ENCODE measurements around the gene PGPEP1.

DNA sequence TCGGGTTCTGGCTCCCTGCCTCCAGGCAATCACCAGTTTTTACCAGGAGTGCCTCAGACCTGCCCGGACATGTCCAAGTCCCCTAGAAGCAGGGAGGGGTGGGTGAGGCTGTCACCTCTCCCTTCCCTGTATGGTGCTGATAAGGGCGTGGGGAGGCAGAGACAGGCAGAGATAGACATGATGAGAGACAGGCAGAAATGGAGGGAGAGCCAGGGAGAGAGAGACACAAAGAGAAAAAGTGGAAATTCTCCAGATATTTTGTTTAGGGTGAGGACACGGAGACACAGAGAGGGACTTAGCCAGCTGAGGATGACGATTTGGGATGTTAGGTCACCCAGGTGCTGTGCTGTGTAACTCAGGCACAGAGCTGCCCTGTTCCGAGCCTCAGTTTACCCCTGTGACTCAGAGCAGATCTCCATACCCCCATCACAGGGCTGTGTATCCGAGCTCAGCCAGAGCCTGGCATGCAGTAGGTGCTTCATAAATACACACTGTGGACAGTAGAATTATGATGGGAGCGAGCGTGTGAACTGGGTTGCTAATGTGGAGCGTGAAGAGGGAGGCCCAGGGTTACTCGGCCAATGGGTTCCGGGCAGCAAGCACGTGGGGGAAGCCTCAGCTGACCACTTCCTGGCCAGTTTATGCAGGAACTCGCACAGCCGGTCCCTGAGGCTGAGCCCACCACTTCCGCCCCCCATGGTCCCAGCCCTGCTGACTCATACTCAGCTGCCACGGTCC lies 33.7 kb downstream of the PGPEP1 start:
- TF ChIP-seq, protein P1, sequence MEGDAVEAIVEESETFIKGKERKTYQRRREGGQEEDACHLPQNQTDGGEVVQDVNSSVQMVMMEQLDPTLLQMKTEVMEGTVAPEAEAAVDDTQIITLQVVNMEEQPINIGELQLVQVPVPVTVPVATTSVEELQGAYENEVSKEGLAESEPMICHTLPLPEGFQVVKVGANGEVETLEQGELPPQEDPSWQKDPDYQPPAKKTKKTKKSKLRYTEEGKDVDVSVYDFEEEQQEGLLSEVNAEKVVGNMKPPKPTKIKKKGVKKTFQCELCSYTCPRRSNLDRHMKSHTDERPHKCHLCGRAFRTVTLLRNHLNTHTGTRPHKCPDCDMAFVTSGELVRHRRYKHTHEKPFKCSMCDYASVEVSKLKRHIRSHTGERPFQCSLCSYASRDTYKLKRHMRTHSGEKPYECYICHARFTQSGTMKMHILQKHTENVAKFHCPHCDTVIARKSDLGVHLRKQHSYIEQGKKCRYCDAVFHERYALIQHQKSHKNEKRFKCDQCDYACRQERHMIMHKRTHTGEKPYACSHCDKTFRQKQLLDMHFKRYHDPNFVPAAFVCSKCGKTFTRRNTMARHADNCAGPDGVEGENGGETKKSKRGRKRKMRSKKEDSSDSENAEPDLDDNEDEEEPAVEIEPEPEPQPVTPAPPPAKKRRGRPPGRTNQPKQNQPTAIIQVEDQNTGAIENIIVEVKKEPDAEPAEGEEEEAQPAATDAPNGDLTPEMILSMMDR (IDR thresholded peaks at IDR 0.05): no peak
- no peak for TF ChIP-seq POLR2A (IDR thresholded peaks at IDR 0.05)
